Heart left ventricle (tissue), 13 donors: ENCODE data around the gene LINC01488.

Experiments used
- CTCF ChIP-seq, 12 donors: fragments of 200-600 bp; sonication (generic) in 4 of 12; IDR thresholded peaks; one replicate each; pipeline versions ENCODE4 v1.5.0 to v1.8.0; 2018 to 2022; ENCODE audit warnings: antibody characterized with exemption in 12 of 12, mild to moderate bottlenecking in 5 of 12
- POLR2A ChIP-seq, 2 donors: fragments of 450-650 bp; IDR thresholded peaks; one replicate each; pipeline ENCODE4 v1.6.1; 2017; ENCODE audit warnings: antibody characterized with exemption in 2 of 2, mild to moderate bottlenecking in 2 of 2, moderate library complexity in 2 of 2
- donor health status: ischemic (EF 13 %, LVEDD 7.1; RV severe dilation, severe dysfunction).
- donor health status: DM: no; HTN: yes; CAD: no.
- donor health status: DM: no; HTN: no; CAD: no.
- donor health status: ischemic (EF 25% LVEDD 6.9; RV normal size, moderate dysfunction).
- donor health status: ischemic (EF 25% LVEDD 5.7; RV mildly dilated, moderate dysfunction).
- donor health status: ischemic (EF 35%, LVEDD 5.7; RV mildly dilated, moderate dysfunction).
- donor health status: nonischemic (EF 11% LVEDD 7.7; RV severe dilation, severe dysfunction).
- donor health status: DM: yes; HTN: yes; CAD: no.
- donor health status: PGD.
- donor health status: ischemic (EF 29% LVEDD 5.4; RV normal size, mild dysfunction).
- donor health status: nonischemic (EF 23%, LVEDD 6.1; RV moderate dilation, normal function).

DNA sequence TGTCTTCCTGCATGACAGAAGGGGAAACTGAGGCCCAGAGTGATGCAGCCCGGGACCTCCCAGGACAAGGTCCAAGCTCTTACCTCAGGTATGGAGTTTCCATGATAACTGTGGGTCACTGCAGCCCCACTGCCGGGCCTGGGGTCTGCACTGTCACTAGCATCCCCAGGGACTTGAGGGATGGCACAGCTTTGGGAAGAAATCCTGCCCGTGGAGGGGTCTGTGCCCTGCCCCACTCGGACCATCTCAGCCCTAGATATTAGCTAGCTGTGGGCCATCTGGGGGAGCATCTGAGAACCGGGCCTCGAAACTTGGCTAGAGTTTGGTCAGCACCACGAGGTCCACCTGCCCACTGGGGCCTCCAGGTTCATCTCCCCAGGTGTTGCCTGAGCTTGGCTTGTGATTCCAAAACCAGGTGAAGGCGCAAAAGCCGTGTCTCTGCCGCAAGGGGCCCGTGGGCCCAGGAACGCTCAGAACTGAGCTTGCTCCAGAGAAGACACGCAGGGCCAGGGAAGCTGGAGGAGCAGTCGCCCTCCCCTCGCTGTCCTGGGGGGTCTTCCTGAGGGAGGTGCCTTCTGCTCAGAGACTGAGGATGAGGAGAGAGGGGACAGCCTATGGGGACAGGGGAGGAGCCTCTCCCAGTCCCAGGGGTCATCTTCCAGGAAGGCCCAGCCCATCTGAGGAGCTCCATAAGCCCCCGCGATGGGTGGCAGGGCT, 4.8 kb downstream of the LINC01488 start:
- TF ChIP-seq POLR2A (IDR thresholded peaks at IDR 0.05), result no peak
- no peak for TF ChIP-seq CTCF (IDR thresholded peaks at IDR 0.05)
